GM19395 (cell line): Measurements from ENCODE around the gene HLA-DRA.
A peak's percentile ranks its signal among the peaks of the same experiment; 100 is the strongest.

Source experiments
- ATAC-seq: cut with Tn5 transposase; IDR thresholded peaks from one replicate; pipeline ENCODE4 v1.9.1; 2021; ENCODE audit warnings: mild to moderate bottlenecking, moderate library complexity; ENCODE audit not compliant: unreplicated experiment

The HLA-DRA gene

DNA sequence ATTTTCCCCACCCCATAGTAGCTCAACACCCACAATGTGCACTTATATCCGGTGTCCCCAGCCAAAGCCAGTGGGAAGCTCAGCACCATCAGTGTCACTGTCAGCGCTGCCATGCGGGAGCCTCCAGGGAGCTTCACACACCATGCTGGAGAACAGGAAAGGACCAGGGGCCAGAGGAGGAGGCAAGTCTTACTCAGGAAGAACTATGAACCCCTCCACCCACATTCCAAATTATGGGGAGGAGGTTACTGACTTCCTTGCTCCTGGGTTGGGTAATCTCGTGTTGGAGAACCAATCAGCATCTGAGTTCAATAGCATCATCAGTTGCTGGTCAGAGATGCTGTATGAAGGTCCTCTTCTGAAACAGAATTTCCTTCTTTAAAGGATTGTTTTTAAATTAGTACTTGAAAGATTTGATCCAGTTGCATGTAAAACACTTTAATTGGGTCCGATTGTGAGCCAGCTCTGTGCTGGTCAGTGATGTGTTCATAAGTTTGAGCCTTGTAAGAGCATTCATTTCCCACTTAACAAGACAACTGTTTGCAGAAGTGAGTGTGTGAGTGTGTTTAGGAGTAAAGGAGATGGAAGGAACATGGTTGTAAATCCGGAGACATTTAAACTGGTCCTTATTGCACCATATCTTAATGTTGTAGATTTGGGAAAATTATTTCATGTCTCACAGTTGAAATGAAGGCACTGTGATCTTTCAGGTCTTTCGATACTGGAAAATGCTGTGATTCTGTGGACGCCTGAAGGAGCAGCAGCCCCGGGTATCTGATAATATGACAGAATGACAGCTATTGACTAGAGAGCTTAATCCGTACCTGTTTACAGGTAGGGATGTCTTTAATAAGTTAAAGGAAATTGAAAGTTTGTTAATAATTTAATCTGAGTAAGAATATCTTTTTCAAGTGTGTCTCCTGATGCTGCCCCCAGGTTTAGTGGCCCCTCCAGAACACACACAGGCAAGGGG lies 34.0 kb downstream of the HLA-DRA start:
- peak; percentile 97 for ATAC-seq

DNA sequence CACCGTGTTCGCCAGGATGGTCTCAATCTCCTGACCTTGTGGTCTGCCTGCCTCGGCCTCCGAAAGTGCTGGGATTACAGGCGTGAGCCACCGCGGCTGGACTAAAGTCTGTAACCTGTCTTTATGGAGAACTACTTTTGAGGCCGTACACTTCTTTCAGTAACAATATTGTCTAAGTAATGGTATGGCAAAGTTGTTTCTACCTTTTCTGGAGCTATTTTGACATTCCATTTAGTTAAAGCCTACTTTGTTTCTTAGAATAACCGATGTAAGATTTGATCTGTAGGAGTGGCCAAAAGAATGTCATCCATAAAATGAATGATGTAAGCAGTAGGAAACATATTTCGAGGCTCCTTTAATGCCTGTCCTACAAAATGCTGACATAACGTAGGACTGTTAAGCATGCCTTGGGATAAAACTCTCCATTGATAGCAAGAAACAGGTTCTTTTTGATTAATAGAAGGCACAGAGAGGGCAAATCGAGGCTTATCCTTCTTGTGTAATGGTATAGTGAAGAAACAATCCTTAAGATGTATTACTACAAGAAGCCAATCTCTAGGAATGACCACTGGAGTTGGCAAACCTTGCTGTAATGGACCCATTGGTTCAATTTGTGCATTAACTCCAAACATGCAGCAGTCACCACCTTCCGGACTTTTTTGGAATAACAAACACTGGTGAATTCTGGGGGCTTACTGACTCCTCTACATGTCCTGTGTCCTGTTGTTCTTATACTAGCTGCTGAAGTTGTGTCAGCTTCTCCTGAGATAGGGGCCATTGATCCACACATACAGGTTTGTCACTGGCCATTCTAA lies 35.9 kb downstream of the HLA-DRA start:
- ATAC-seq = no peak

DNA sequence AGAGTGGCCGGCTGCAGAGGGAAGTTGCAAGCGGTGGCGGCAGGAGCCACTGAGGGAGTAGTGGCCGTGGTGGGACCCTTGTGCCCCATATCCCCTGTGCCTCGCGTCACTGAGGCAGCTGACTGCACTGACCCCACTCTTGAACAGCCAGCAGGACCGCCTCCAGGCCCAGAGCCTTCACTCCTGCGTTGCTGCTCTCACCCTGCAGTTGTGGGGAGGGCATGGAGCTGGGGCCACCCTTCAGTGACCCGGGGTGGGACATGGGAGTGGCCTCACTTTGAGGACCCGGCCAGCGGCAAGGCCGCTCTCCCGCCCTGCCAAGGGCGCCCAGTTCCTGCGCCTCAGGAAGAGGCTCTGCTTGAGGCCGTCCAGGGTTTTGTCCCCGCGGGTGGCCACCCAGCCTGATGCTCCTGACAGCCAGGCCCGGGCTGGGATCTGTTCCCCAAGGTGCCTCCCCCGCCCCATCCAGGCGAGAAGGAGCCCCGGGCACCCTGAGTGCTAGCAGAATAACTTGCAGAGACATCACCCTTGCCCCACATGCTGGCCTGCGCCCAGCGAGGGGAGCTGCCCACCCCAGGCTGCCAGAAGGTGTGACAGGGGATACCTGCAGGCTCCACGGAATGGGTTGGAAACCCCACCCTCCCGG lies 44.4 kb downstream of the HLA-DRA start:
- no peak for ATAC-seq

DNA sequence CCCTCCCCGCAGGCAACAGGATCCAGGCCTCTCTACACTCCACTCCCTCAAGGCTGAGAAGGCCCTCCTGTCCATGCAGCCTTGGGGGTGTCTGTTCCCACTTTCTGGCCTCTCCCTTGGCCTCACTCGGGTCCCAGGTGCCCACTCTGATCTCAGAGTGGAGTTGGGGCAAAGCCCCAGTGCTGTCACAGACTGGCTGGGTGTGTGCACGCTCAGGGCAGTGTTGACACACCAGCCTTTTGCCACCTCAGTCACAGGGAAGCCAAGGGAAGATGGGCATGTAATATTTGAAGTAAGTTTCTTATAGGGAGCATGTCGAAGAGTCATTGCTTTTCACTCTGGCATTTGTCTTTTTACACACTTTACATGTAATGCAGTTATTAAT lies 44.9 kb downstream of the HLA-DRA start:
- ATAC-seq = no peak

DNA sequence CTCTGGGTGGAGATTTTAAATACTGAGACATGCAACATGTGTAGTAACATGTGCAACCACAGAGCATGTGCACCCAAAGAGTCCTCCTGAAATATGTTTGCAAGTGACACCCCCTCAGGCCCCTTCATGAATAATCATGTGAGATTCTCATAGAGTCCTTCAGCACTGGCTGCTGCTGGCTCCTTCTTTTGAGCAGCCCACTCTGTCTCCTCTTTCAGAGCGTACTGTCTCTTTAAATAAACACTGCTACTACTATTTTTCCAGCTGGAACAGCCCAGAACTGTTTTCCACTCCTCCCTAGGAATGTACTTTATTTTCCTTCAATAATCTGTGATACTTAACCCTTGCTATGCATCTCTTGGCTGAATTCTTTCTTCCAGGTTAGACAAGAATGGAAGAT lies 48.4 kb downstream of the HLA-DRA start:
- no peak for ATAC-seq

GRCh38 chr6:32491700-32492099 lies 52.0 kb downstream of the HLA-DRA start:
- no peak for ATAC-seq

- ATAC-seq = no peak
Measured at GRCh38 chr6:32492351-32492750, 52.7 kb downstream of the HLA-DRA start.
